ENCODE data around the gene FAM171A1. TPM values are rescaled to one million over a fixed set of nuclear protein-coding genes. Genes with fewer than 3 reads are reported as not detected.

Gene FAM171A1
- total and polyA plus RNA-seq, 2 of the 13 experiments (the other 11 are each of a cell fraction or from before 2014, with no cell fraction given), result 21.5 to 34.7 TPM

DNA sequence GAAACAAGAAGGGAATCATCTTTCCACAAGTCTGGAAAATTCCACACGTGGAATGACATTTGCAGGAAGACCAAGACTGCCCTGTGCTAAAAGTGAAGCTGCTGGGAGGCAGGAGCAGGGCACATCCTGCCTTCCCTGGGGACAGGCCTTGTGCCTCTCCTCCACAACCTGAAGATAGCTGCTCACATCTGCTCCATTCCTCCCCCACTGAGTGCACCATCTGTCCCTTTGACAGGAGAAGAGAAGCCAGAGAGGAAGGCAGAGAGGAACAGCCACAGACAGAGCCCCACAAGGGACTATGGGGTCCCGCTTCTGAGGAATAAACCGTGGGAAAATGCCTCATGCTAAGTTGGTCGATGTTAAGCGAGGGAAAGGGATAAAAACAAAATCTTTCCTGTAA, 15.9 kb upstream of the FAM171A1 start:
- intact Hi-C loops (cut with micrococcal nuclease; ENCODE audit: unreplicated experiment), result no loop called here
- no TSS peak for BruUV-seq (replicated peaks)
- 2% methylated on average over 5 of the region's 5 CpGs for WGBS (ENCODE audit: low lambda C conversion rate)
- no peak for ATAC-seq
- FAIRE-seq, result no peak
- CTCF ChIA-PET (ENCODE audit: low intra/inter-chr PET ratio, low total read pairs), result no interaction called here
- no peak for DNase-seq (ENCODE audit: low spot score)
- Histone ChIP-seq H3K79me2 (ENCODE audit: insufficient read depth, low read length) (no peaks in the 10 kb centered on the region), H3K4me2 (ENCODE audit: low read depth, low read length) (no peak overlapping the region), H3K9me3 (ENCODE audit: low read length) (no peaks in the 10 kb centered on the region), H3K9ac (ENCODE audit: insufficient read depth, low read depth, low read length) (no peak overlapping the region), H2AFZ (ENCODE audit: low read length) (no peak overlapping the region), H3K27ac (ENCODE audit: extremely low read length, insufficient read depth, low read length) (no peak overlapping the region), H3K36me3 (replicated peaks in 1 of 2; ENCODE audit: control insufficient read depth in 1 of 2, insufficient read depth in 2 of 2, low read length in 2 of 2) (no peaks in the 10 kb centered on the region), H3K4me3 (replicated peaks in 1 of 3; ENCODE audit: insufficient read depth in 1 of 3, low read depth in 2 of 3, low read length in 3 of 3) (no peak overlapping the region), H4K20me1 (ENCODE audit: insufficient read depth, low read length) (no peaks in the 10 kb centered on the region), H3K4me1 (ENCODE audit: insufficient read depth, low read length) (no peaks in the 10 kb centered on the region), H3K27me3 (ENCODE audit: control insufficient read depth in 1 of 2, insufficient read depth in 2 of 2, low read length in 2 of 2) (peaks cover 0 to 14% of the 10 kb centered on the region in 2 experiments; a peak in 1 of 5 replicates)
- in situ Hi-C loops (cut with HindIII; ENCODE audit: extremely low pct_ligation_motif_present, low pct_unique_long_range_greater_than_20kb), result no loop called here
- TF ChIP-seq, protein P1, sequence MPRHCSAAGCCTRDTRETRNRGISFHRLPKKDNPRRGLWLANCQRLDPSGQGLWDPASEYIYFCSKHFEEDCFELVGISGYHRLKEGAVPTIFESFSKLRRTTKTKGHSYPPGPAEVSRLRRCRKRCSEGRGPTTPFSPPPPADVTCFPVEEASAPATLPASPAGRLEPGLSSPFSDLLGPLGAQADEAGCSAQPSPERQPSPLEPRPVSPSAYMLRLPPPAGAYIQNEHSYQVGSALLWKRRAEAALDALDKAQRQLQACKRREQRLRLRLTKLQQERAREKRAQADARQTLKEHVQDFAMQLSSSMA (CRISPR knock-in tag; IDR thresholded peaks at IDR 0.05), result no peak
- TF ChIP-seq ZNF883 (CRISPR knock-in tag; IDR thresholded peaks at IDR 0.05; ENCODE audit: not compliant biosample characterization), result no peak
- TF ChIP-seq ZNF660 (CRISPR knock-in tag; IDR thresholded peaks at IDR 0.05; ENCODE audit: borderline replicate concordance, low read depth), result no peak
- POLR2A ChIA-PET, result no interaction called here

DNA sequence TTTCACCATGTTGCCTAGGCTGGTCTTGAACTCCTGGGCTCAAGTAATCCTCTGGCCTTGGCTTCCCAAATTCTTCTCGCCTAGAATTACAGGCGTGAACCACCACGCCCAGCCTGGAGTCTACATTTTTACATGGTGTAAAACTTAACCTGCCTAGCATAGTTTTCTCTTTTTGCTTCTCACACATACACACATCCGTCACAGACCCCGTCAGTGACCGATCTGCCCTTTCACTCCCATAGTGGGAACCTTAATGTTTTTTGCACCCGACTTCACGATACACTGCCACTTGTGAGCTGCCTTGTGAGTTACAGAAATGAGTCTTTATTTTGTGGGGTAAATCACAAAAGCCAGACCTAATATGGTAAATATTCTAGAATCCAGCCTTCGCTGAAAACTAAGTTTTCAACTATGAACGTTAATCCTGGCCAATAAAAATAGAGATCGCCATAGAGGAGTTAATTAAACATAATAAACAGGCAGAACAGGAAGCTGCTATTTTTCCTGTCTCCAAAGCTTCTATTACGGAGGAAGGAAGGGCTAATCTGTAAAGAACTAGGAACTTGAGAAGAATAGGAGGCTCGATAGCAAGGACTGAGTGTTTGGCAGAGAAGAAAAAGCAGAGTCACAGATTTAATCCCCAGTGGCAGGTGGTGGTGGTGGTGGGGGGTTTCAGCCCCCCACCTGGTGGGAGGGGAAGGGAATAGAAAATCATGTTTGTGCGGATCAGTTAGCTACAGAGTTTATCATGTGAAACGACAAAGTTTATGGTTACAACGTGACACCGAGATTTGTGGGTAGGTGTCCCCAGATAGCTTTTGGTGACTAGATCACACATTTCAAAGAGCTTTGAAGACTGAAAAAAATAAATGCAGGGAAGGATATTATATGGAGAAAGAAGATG, 14.7 kb upstream of the FAM171A1 start:
- 56% methylated on average over 17 of the region's 17 CpGs for WGBS (ENCODE audit: low lambda C conversion rate)
- CTCF ChIA-PET (ENCODE audit: low intra/inter-chr PET ratio, low total read pairs), result no interaction called here
- TF ChIP-seq, protein P2, sequence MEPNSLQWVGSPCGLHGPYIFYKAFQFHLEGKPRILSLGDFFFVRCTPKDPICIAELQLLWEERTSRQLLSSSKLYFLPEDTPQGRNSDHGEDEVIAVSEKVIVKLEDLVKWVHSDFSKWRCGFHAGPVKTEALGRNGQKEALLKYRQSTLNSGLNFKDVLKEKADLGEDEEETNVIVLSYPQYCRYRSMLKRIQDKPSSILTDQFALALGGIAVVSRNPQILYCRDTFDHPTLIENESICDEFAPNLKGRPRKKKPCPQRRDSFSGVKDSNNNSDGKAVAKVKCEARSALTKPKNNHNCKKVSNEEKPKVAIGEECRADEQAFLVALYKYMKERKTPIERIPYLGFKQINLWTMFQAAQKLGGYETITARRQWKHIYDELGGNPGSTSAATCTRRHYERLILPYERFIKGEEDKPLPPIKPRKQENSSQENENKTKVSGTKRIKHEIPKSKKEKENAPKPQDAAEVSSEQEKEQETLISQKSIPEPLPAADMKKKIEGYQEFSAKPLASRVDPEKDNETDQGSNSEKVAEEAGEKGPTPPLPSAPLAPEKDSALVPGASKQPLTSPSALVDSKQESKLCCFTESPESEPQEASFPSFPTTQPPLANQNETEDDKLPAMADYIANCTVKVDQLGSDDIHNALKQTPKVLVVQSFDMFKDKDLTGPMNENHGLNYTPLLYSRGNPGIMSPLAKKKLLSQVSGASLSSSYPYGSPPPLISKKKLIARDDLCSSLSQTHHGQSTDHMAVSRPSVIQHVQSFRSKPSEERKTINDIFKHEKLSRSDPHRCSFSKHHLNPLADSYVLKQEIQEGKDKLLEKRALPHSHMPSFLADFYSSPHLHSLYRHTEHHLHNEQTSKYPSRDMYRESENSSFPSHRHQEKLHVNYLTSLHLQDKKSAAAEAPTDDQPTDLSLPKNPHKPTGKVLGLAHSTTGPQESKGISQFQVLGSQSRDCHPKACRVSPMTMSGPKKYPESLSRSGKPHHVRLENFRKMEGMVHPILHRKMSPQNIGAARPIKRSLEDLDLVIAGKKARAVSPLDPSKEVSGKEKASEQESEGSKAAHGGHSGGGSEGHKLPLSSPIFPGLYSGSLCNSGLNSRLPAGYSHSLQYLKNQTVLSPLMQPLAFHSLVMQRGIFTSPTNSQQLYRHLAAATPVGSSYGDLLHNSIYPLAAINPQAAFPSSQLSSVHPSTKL (CRISPR knock-in tag; IDR thresholded peaks at IDR 0.05), result no peak
- no peak for TF ChIP-seq HOXA3 (CRISPR knock-in tag; IDR thresholded peaks at IDR 0.05)
- TF ChIP-seq, protein P3, sequence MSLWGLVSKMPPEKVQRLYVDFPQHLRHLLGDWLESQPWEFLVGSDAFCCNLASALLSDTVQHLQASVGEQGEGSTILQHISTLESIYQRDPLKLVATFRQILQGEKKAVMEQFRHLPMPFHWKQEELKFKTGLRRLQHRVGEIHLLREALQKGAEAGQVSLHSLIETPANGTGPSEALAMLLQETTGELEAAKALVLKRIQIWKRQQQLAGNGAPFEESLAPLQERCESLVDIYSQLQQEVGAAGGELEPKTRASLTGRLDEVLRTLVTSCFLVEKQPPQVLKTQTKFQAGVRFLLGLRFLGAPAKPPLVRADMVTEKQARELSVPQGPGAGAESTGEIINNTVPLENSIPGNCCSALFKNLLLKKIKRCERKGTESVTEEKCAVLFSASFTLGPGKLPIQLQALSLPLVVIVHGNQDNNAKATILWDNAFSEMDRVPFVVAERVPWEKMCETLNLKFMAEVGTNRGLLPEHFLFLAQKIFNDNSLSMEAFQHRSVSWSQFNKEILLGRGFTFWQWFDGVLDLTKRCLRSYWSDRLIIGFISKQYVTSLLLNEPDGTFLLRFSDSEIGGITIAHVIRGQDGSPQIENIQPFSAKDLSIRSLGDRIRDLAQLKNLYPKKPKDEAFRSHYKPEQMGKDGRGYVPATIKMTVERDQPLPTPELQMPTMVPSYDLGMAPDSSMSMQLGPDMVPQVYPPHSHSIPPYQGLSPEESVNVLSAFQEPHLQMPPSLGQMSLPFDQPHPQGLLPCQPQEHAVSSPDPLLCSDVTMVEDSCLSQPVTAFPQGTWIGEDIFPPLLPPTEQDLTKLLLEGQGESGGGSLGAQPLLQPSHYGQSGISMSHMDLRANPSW (CRISPR knock-in tag; IDR thresholded peaks at IDR 0.05; ENCODE audit: borderline replicate concordance), result no peak
- TF ChIP-seq, protein P4, sequence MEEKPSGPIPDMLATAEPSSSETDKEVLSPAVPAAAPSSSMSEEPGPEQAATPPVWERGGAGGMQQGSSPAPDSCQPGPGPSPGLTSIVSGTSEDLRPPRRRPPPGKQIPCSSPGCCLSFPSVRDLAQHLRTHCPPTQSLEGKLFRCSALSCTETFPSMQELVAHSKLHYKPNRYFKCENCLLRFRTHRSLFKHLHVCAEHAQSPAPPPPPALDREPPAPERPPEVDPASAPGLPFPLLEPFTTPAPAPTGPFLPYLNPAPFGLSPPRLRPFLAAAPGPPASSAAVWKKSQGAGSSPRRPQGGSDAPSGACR (CRISPR knock-in tag; IDR thresholded peaks at IDR 0.05), result no peak
- no peak for TF ChIP-seq ZNF207 (IDR thresholded peaks at IDR 0.05; ENCODE audit: borderline replicate concordance)

More for the DNA sequence above, 14.7 kb upstream of the FAM171A1 start:
- POLR2A ChIA-PET, result no interaction called here
- ATAC-seq (no peak), FAIRE-seq (no peak), DNase-seq (ENCODE audit: low spot score) (no peak)
- no peak overlapping the region for H3K27ac ChIP-seq (ENCODE audit: extremely low read length, insufficient read depth, low read length)
- BruUV-seq (replicated peaks), result no TSS peak
- peaks cover 11% of the 10 kb centered on the region for H3K4me1 ChIP-seq (ENCODE audit: insufficient read depth, low read length)
- intact Hi-C loops (cut with micrococcal nuclease; ENCODE audit: unreplicated experiment) (no loop called here), in situ Hi-C loops (cut with HindIII; ENCODE audit: extremely low pct_ligation_motif_present, low pct_unique_long_range_greater_than_20kb) (no loop called here)
- H3K4me2 ChIP-seq (ENCODE audit: low read depth, low read length), result no peak overlapping the region
- H4K20me1 ChIP-seq (ENCODE audit: insufficient read depth, low read length), result no peaks in the 10 kb centered on the region
- no peaks in the 10 kb centered on the region for H3K79me2 ChIP-seq (ENCODE audit: insufficient read depth, low read length)
- H3K9me3 ChIP-seq (ENCODE audit: low read length), result no peaks in the 10 kb centered on the region
- no peak overlapping the region for H3K4me3 ChIP-seq (replicated peaks in 1 of 3; ENCODE audit: insufficient read depth in 1 of 3, low read depth in 2 of 3, low read length in 3 of 3)
- no peak overlapping the region for H2AFZ ChIP-seq (ENCODE audit: low read length)
- H3K36me3 ChIP-seq (replicated peaks in 1 of 2; ENCODE audit: control insufficient read depth in 1 of 2, insufficient read depth in 2 of 2, low read length in 2 of 2), result no peaks in the 10 kb centered on the region
- H3K27me3 ChIP-seq (ENCODE audit: control insufficient read depth in 1 of 2, insufficient read depth in 2 of 2, low read length in 2 of 2), result peaks cover 0 to 8% of the 10 kb centered on the region in 2 experiments; a peak in 1 of 5 replicates
- no peak overlapping the region for H3K9ac ChIP-seq (ENCODE audit: insufficient read depth, low read depth, low read length)
